ENCODE results near the gene TMEM106C.

TMEM106C gene

DNA sequence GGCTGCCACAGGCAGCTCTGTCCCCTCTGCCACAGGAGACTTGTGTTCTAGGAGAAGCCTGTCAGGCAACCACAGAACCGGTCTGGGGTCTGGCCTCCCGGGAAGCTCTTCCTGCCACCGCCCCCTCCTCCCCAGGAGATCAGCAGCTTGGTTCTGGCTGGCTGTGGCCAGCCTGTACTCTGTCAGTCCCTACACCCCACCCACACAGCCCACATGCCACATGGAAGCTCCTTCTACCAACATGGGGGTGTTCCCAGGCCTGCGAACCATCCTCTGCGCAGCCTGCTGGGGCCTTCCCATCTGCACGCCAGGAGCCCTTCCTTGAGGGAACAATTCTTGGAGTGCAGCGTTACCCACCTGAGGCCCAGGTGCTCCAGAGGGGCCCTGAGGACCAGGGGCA lies 16.8 kb downstream of the TMEM106C start:
- DNase-seq, result no peak

DNA sequence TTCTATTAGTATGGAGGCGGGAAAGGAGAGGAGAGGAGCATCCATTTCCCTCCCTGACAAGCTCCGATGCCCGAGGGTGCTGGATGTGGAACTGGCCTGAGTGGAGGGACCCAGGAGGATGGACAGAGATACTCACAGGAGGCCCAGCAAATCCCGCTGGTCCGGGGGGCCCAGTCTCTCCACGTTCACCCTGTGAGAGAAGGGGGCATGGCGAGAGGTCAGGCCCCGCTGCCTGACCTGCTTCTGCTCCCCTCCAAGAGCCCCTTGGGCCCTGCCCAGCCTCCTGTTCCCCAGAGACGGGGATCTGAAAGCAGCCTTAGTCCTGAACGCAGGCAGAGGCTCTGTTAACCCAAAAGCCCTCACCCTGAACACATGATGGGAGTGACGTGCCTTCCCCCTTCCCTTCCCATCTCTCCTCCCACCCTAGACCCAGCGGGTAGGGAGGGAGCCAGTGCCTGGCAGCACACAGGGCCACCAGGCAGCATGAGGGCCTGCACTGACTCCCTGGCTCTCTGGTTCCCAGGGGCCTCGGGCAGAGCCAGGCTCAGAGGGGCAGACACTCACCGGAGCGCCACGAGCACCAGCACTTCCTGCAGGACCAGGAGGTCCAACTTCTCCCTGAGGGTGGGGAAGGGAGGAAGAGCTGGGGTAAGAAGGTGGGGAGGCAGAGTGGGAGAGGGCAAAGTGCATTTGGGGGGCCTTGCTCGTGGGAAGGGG lies 17.5 kb downstream of the TMEM106C start:
- DNase-seq, result no peak

GRCh38 chr12:47981496-47982260 lies 18.3 kb downstream of the TMEM106C start:
- DNase-seq, result no peak

DNA sequence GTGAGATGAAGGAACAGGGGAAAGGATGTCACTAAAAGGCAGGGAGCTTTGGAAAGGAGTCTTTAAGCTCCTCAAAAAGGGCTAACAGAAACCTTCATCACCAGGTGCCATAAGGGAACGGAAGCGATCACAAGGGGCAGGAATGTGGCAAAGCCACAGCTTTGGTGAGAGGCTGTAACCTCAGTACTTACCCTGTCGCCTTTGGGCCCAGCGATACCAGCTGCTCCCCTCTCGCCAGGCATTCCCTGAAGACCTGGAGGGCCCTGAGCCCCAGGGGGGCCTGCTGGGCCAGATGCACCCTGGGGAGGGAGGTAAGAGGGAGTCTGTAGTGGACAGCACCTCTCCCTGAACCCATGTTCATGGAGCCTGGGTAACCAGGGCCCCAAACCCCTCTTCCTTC lies 18.9 kb downstream of the TMEM106C start:
- no peak for DNase-seq

DNA sequence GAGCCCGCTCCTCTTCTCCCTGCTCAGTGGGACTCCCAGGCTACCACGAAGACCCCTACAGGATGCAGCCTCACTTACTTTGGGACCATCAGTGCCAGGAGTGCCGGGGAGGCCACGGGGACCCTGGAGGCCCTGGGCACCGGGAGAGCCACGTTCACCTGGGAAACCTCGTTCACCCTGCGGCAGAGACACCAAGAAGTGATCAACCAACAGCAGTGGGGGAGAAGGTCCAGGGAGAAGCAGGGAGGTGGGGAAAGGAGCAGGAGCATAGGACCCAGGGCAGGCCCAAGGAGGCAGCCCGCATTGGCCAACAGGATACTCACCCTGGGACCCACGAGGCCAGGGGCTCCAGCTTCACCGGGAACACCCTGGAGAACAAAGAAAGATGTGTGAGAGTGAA lies 19.4 kb downstream of the TMEM106C start:
- no peak for DNase-seq

GRCh38 chr12:47983541-47984115 lies 20.2 kb downstream of the TMEM106C start:
- no peak for DNase-seq

DNA sequence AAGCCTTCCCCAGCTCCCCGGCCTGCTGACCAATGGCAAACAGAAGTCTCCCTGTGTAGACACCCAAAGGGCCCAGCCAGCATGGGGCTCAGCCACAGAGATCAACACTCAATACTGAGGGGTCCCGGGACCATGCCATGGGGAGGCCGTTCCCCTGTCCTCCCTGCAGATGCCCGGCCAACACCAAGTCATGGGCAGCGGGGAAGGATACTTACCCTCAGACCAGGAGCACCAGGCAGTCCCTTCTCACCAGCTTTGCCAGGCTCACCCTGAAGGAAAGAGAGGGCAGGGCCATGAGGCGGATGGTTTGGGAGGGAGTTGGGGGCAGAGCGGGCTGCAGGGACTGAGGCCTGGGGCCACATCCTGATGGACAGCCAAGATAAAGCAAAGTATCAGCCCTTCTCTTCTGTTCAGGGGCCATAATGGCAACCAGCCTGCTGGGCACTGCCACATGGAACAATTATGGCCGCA lies 21.0 kb downstream of the TMEM106C start:
- DNase-seq, result no peak

GRCh38 chr12:47985596-47986290 lies 22.3 kb downstream of the TMEM106C start:
- DNase-seq, result no peak

- DNase-seq, result no peak
These were observed 22.9 kb downstream of the TMEM106C start for GRCh38 chr12:47986291-47986660.

GRCh38 chr12:47986832-47987231 lies 23.4 kb downstream of the TMEM106C start:
- DNase-seq, result no peak

DNA sequence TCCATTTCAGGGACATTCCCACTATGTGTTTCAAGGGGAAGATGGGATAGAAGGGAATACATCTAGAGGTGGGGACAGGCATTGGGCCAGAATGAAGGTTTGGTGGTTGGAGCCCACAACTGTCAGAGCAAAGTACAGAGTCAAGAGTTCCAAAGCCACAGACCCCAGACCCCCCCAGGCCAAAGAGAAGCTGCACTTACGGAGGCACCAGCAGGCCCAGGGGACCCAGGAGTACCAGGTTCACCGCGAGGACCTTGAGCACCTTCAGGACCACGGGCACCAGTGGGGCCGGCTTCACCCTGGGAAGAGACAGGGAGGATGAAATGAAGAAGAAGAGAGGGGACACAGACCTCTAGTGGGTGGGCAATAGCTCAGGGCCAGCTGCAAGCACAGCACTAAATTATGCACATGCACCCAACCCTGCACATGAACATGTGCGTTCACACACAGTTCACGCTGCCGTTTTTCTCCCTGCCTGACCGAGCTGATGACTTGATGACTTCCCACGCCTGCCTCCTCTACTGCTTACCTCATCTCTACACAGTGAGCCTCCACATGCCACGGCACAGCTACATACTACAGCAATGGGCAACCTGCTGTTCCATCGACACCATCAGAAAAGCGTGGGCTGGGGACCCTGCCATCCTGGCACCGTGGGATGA lies 24.1 kb downstream of the TMEM106C start:
- DNase-seq, result no peak

DNA sequence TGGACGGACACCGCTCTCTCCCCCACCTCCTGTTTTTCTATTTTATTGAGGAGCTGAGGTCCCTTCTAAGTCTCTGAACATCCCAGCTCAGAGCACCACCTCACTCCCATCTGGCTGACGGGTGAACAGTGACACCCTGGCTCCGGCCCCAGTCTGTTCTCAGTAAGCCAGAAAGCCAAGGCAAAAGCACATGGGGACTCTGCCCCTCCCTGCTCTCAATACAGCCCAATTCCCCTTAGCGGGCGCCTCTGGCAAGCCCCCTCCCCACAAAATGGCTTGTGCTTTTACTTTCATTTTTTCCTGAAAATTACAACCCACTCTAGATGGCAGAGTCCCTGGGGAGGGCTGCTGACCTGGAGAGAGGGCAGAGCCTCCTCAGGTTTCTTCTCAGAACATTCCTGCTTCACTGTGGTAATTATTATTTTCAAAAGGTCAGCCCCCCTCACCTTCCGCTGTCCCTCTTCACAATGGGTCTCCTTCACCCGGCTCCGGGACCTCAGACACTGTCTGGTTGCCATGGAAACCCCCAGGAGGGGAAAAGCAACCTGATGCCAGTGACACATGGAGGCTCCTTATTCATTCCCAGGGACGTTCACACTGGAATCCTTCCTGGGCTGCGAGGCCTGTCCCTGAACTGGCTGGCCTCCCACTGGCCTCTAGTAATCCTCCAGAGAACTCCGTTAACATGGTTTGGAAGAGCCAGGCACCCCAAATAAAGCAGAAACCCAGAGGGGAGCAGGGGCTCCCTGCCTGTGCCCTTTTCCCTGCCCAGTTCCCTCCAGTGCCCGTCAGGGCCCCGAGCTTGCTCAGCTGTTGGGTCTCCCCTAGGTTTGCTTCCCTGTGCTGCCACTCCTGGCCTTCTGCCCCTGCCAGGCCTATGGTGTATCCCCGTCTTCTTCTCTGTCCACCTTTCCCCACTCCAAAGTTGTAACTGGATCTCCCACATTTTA lies 25.0 kb downstream of the TMEM106C start:
- DNase-seq, result no peak

DNA sequence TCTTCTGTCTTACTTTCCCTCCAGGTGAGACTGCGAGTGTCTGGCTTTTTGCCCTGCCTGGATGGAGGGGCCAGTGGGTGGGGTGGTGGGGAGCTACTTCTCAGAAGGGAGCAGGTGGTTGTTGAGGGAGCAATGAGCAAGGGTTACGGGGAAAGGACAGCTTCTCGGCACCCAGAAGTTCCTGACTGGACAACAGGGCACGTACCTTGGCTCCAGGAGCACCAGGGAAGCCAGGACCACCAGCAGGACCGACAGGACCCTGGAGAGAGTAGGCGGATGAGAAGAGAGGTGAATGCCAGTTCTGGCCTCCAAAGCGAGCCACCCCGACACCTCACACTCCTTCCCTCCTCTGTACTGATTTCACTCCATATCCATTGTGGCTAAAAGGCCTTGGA lies 25.6 kb downstream of the TMEM106C start:
- DNase-seq, result no peak

GRCh38 chr12:47989666-47990065 lies 26.3 kb downstream of the TMEM106C start:
- no peak for DNase-seq

- DNase-seq, result no peak
These were observed 27.1 kb downstream of the TMEM106C start for GRCh38 chr12:47990351-47991105.

DNA sequence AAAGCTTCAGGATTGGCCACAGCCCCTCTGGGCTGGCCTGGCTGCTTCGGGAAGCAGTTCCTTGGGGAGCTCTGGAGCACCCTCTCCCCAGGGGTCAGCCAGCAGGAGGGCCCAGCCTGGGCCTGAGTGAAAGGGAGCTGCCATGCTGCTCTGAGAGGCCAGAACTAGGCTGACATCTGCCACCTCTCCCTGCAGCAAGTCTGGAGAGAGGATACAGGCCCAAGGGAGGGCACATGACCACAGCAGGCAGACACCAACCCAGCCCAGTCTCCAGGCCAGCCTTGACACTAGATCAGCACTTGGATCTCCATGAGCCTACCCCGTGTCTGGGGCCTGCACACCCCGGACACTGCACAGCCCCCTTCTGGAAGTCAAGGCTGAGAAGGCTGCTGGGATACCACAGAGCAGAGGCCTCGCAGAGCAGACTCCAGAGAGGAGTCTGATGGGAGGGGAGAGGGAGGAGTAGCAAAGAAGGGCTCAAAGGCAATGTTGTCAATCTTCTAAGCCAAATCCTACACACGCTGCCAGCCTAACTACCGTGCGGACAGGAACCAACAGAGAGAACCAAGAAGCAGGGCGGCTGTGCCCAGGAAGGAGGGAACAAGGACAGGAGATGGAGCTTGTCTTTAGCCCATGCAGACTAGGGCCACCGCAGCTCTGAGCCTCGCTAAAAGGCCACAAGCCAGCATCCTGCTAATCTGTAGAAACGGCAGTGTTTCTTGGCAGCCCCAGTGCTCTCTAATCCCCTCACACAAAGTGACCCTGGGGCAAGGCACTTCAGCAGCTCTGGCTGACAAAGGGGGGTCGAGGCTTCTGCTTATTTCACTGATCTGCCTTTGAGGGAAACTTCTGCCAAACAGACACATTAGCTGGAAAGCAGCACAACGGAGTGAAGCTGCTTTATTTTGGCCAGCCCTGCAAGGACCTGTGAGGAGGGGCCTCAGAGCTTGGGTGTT lies 28.0 kb downstream of the TMEM106C start:
- no peak for DNase-seq

GRCh38 chr12:47992776-47993175 lies 29.4 kb downstream of the TMEM106C start:
- DNase-seq, result no peak

DNA sequence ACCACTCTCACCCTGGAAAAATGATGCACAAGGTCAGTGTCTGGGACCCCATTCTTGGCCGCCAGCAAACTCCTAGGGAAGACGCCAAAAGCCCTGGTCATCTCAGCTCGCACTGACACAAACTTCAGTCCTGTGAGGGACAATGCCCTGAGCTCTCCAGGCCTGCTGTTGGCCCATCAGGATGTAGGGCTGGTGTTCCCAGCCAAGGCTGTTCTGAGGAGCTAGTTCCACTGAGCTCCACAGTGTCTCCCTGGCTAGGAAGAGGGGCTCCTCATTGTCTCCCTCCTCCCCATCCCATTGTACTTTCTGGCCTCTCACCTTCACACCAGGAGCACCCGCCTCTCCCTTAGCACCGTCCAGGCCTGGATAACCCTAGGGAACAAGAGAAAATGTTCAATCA lies 30.1 kb downstream of the TMEM106C start:
- no peak for DNase-seq

DNA sequence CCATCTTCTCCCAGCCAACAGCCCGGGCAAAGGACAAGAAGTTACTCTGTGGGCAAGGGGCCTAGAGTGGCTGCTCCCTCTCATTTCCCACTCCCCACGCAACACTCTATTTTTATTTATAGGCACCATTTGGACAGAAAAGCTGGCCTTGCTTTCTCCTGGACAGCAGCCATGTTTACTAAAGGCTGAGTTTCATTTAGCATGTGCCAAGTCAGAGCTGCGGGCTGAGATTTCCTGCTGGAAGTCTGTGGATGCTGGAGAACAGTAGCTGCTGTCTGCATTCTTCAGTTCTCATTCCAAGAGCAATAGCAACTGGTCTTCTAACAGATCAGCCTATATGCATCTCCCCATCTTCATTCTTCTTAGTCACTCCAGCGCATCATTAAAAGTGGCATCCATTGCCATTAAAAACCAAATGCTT lies 32.6 kb downstream of the TMEM106C start:
- DNase-seq, result no peak

DNA sequence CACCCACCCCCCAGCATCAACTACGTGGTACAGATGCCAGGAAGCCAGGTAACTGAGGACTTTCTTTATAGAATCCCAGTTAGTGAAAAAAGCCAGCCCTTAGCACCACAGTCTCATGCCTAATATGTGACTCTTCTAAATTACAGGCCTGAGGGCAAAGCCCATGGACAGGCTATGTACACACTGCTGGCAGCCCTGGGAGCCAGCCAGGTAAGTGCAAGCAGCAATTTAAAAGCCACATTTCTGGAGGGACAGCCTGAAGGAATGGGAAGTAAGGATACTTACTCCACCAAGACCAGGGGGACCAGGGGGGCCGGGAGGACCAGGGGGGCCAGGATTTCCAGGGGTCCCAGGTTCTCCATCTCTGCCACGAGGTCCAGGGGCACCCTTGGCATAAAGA lies 33.9 kb downstream of the TMEM106C start:
- DNase-seq, result no peak
